Measurements from ENCODE around the gene STIM2.

STIM2 gene

DNA sequence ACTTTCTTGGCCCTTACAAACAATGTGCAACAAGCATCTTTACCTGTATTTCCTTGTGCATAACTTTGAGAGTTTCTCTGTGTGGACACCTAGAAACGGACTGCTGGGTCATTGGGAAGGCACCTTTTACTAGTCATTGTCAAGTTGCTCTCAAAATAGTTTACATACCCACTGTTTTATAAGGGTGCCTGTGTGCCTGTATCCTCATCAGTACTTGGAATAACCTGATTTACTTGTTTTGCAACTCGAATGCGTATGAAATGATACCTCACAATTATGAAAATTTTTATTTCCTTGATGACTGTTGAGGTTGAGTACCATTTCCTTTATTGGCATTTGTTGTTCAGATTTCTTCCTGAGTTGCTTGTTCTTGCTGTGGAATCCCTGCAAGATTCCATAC, 150.8 kb downstream of the STIM2 start:
- Histone ChIP-seq H3K9me2 (replicated peaks; ENCODE audit: insufficient read depth, low read length) (no peaks in the 10 kb centered on the region), H3K4me2 (ENCODE audit: low read depth, low read length) (no peak overlapping the region)

DNA sequence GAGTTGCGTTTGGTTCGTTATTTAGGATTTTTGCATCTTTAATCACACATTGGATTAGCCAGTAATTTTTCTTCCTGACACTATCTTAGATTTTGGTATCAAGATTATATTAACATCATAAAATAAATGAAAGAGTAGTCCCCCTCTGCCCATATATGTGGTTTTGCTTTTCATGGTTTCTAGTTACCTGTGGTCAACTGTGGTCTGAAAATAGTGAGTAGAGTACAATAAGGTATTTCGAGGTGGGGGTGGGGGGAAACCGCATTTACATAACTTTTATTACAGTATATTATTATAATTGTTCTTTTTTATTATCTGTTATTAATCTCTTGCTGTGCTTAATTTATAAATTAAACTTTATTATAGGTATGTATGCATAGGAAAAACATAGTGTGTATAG, 152.4 kb downstream of the STIM2 start:
- Histone ChIP-seq H3K27ac (ENCODE audit: low read length) (no peak overlapping the region), H3K27me3 (replicated peaks; ENCODE audit: insufficient read depth, low read length) (no peaks in the 10 kb centered on the region), H3K4me1 (ENCODE audit: low read length) (peaks cover 12% of the 10 kb centered on the region), H3K36me3 (replicated peaks; ENCODE audit: insufficient read depth, low read length) (no peaks in the 10 kb centered on the region), H3K4me3 (ENCODE audit: low read length) (no peak overlapping the region), H3K9me3 (replicated peaks; ENCODE audit: insufficient read depth, low read length) (no peaks in the 10 kb centered on the region), H4K20me1 (ENCODE audit: insufficient read depth, low read length) (no peaks in the 10 kb centered on the region), H3F3A (ENCODE audit: insufficient read depth, low read length) (no peaks in the 10 kb centered on the region), H2AFZ (ENCODE audit: low read length) (no peak overlapping the region), H3K9ac (ENCODE audit: low read length) (no peak overlapping the region), H3K9me2 (replicated peaks; ENCODE audit: insufficient read depth, low read length) (no peaks in the 10 kb centered on the region), H3K4me2 (ENCODE audit: low read depth, low read length) (no peak overlapping the region), H3K79me2 (ENCODE audit: low read length) (no peaks in the 10 kb centered on the region)
- TF ChIP-seq EZH2phosphoT487 (IDR thresholded peaks at IDR 0.05; ENCODE audit: low read length), result no peak
- TF ChIP-seq EZH2 (optimal IDR thresholded peaks at IDR 0.05; ENCODE audit: low read depth, low read length), result no peak
- TF ChIP-seq, protein P1, sequence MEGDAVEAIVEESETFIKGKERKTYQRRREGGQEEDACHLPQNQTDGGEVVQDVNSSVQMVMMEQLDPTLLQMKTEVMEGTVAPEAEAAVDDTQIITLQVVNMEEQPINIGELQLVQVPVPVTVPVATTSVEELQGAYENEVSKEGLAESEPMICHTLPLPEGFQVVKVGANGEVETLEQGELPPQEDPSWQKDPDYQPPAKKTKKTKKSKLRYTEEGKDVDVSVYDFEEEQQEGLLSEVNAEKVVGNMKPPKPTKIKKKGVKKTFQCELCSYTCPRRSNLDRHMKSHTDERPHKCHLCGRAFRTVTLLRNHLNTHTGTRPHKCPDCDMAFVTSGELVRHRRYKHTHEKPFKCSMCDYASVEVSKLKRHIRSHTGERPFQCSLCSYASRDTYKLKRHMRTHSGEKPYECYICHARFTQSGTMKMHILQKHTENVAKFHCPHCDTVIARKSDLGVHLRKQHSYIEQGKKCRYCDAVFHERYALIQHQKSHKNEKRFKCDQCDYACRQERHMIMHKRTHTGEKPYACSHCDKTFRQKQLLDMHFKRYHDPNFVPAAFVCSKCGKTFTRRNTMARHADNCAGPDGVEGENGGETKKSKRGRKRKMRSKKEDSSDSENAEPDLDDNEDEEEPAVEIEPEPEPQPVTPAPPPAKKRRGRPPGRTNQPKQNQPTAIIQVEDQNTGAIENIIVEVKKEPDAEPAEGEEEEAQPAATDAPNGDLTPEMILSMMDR (IDR thresholded peaks at IDR 0.05; ENCODE audit: low read length), result no peak
- peak; percentile 50 for DNase-seq

More for the DNA sequence above, 150.8 kb downstream of the STIM2 start:
- H3F3A ChIP-seq (ENCODE audit: insufficient read depth, low read length), result no peaks in the 10 kb centered on the region
- no peak overlapping the region for H3K27ac ChIP-seq (ENCODE audit: low read length)
- no peaks in the 10 kb centered on the region for H3K36me3 ChIP-seq (replicated peaks; ENCODE audit: insufficient read depth, low read length)
- H3K27me3 ChIP-seq (replicated peaks; ENCODE audit: insufficient read depth, low read length), result no peaks in the 10 kb centered on the region
- peaks cover 12% of the 10 kb centered on the region for H3K4me1 ChIP-seq (ENCODE audit: low read length)
- no peak for TF ChIP-seq EZH2 (optimal IDR thresholded peaks at IDR 0.05; ENCODE audit: low read depth, low read length)
- TF ChIP-seq EZH2phosphoT487 (IDR thresholded peaks at IDR 0.05; ENCODE audit: low read length), result no peak
- TF ChIP-seq, protein P1 (IDR thresholded peaks at IDR 0.05; ENCODE audit: low read length), result no peak
- H4K20me1 ChIP-seq (ENCODE audit: insufficient read depth, low read length), result no peaks in the 10 kb centered on the region
- no peak overlapping the region for H2AFZ ChIP-seq (ENCODE audit: low read length)
- no peak for DNase-seq
- no peak overlapping the region for H3K4me3 ChIP-seq (ENCODE audit: low read length)
- H3K9me3 ChIP-seq (replicated peaks; ENCODE audit: insufficient read depth, low read length), result no peaks in the 10 kb centered on the region
- no peak overlapping the region for H3K9ac ChIP-seq (ENCODE audit: low read length)
- H3K79me2 ChIP-seq (ENCODE audit: low read length), result no peaks in the 10 kb centered on the region

DNA sequence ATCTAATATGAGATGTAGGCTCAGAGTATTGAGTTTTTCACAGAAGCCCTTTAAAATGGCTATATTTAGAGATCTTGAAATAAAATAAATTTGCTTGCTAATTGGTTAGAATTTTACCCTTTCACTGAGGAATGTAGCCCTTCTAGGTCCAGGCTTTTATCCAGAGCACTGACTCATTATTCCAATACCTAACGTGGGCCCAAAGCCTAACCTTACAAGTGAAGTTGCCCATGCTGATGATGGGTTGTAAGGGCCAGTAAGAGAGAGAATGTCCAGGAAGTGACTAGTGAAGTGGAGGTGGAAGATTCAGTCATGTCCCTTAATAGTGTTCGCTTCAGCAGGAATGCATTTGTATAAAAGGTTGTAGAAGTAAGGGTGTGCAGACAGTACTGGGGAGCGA, 155.9 kb downstream of the STIM2 start:
- Histone ChIP-seq H3K27me3 (replicated peaks; ENCODE audit: insufficient read depth, low read length) (no peaks in the 10 kb centered on the region), H3K4me3 (ENCODE audit: low read length) (no peak overlapping the region), H3K4me1 (ENCODE audit: low read length) (peaks cover 12% of the 10 kb centered on the region), H3K79me2 (ENCODE audit: low read length) (no peaks in the 10 kb centered on the region), H4K20me1 (ENCODE audit: insufficient read depth, low read length) (no peaks in the 10 kb centered on the region), H3K36me3 (replicated peaks; ENCODE audit: insufficient read depth, low read length) (no peaks in the 10 kb centered on the region), H3F3A (ENCODE audit: insufficient read depth, low read length) (no peaks in the 10 kb centered on the region), H3K27ac (ENCODE audit: low read length) (no peak overlapping the region), H3K9me3 (replicated peaks; ENCODE audit: insufficient read depth, low read length) (no peaks in the 10 kb centered on the region), H2AFZ (ENCODE audit: low read length) (no peak overlapping the region), H3K9me2 (replicated peaks; ENCODE audit: insufficient read depth, low read length) (no peaks in the 10 kb centered on the region), H3K4me2 (ENCODE audit: low read depth, low read length) (no peak overlapping the region), H3K9ac (ENCODE audit: low read length) (no peak overlapping the region)
- TF ChIP-seq EZH2 (optimal IDR thresholded peaks at IDR 0.05; ENCODE audit: low read depth, low read length) (no peak), EZH2phosphoT487 (IDR thresholded peaks at IDR 0.05; ENCODE audit: low read length) (no peak)
- TF ChIP-seq, protein P1 (IDR thresholded peaks at IDR 0.05; ENCODE audit: low read length), result no peak
- DNase-seq, result no peak

Data from MM.1S (cell line).